NB4 (cell line): Measurements from ENCODE around the gene SH2D3C.

Experiments
- MAX ChIP-seq: IDR thresholded peaks from 2 replicates; pipeline ENCODE4 v1.6.1; 2011; ENCODE audit warnings: low read depth, low read length
- MYC ChIP-seq: IDR thresholded peaks from 2 replicates; pipeline ENCODE4 v1.6.1; 2011; ENCODE audit warnings: low read depth, low read length
- POLR2A ChIP-seq: IDR thresholded peaks from 2 replicates; pipeline ENCODE4 v1.6.1; 2011; ENCODE audit warnings: mild to moderate bottlenecking; ENCODE audit not compliant: insufficient read length; ENCODE audit errors: extremely low read depth
- TF ChIP-seq, protein P1 (sequence below): IDR thresholded peaks from one replicate; pipeline ENCODE4 v1.5.1; 2012; ENCODE audit warnings: low read depth, low read length

DNA sequence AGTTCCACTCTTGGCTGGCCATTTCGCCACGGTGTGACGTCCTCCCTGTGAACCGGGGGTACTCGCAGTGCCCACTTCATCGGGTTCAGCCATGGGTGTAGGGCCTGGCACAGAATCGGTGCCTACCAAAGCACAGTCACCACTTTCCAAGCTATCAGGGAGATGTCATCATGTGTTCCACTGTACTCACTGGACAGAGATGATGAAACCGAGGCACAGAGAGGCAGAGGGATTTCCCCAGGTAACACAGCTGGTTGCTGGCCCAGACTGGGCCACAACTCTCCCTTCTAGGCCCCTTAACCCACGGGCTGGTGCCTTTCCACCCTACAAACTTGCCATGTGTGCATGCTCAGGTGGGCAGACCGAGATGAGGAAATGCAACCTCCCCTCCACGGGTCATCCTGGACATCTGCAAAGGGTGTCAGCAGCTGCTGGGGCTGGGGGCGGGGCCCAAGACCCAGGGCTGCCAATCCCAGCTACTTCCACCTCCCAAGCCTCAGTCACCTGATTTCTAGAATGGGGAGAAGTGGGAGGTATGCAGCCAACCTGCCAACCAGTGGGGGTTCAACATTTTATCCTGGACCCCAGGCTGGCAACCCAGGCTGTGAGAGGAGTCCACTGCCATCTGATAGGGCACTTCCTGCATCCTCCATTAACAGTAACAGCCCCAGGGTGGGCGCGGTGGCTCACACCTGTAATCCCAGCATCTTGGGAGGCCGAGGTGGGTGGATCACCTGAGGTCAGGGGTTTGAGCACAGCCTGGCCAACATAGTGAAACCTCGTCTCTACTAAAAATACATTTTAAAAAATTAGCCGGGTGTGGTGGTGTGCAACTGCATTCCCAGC, 893 bp upstream of the SH2D3C start:
- TF ChIP-seq, protein P1, sequence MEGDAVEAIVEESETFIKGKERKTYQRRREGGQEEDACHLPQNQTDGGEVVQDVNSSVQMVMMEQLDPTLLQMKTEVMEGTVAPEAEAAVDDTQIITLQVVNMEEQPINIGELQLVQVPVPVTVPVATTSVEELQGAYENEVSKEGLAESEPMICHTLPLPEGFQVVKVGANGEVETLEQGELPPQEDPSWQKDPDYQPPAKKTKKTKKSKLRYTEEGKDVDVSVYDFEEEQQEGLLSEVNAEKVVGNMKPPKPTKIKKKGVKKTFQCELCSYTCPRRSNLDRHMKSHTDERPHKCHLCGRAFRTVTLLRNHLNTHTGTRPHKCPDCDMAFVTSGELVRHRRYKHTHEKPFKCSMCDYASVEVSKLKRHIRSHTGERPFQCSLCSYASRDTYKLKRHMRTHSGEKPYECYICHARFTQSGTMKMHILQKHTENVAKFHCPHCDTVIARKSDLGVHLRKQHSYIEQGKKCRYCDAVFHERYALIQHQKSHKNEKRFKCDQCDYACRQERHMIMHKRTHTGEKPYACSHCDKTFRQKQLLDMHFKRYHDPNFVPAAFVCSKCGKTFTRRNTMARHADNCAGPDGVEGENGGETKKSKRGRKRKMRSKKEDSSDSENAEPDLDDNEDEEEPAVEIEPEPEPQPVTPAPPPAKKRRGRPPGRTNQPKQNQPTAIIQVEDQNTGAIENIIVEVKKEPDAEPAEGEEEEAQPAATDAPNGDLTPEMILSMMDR = no peak
- no peak for TF ChIP-seq MYC
- TF ChIP-seq POLR2A = no peak
- 0 out of 2 replicates have a peak, but pooled peaks have one; percentile 10 for TF ChIP-seq MAX
